Esophagus squamous epithelium (tissue), 4 donors: ENCODE measurements around the gene GTPBP4.

Experiments
- POLR2A ChIP-seq, 4 donors: fragments of 450-650 bp; IDR thresholded peaks; one replicate each; pipeline ENCODE4 v1.6.1; 2017; ENCODE audit warnings: antibody characterized with exemption in 4 of 4, mild to moderate bottlenecking in 4 of 4, moderate library complexity in 3 of 4
- TF ChIP-seq, protein P1 (sequence below), 6 experiments: fragments of 450-650 bp in 4 of 6; fragments of 200-600 bp in 2 of 6; sonication (generic) in 2 of 6; IDR thresholded peaks; one replicate each; pipeline ENCODE4 v1.5.1; 2016 to 2019; ENCODE audit warnings: antibody characterized with exemption in 6 of 6, mild to moderate bottlenecking in 4 of 6, moderate library complexity in 4 of 6

DNA sequence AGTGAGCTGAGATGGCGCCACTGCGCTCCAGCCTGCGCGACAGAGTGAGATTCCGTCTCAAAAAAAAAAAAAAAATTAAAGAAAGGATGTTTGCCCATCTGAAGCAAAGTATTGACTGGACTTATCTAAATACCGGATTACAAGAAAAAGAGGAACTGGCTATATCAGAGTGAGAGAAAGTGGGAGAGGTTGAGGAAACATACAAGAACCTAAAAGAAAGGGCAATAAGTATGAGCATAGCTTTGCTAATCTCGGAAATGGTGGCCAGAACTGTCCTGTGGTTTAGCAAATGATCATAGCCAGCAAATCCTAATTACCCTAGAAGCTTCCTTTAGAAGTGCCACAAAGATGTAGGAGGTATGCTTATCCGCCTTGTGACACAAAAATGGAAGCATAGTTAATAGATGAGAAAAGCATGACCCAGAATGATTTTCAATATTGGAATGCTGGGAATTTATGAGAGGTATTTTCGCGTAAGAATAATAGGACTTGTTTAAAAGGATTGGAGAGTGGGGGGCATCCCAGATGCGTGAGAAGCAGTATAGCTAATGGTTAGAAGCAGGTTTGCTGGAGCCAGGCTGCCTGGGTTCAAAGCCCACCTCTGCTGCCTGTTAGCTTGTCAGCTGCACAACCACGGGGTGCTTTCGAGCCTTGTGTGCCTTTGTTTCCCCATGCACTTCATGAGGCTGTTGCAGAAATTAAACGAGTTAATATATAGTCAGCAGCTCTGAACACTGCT is 1.2 kb upstream of the GTPBP4 start:
- TF ChIP-seq, protein P1, sequence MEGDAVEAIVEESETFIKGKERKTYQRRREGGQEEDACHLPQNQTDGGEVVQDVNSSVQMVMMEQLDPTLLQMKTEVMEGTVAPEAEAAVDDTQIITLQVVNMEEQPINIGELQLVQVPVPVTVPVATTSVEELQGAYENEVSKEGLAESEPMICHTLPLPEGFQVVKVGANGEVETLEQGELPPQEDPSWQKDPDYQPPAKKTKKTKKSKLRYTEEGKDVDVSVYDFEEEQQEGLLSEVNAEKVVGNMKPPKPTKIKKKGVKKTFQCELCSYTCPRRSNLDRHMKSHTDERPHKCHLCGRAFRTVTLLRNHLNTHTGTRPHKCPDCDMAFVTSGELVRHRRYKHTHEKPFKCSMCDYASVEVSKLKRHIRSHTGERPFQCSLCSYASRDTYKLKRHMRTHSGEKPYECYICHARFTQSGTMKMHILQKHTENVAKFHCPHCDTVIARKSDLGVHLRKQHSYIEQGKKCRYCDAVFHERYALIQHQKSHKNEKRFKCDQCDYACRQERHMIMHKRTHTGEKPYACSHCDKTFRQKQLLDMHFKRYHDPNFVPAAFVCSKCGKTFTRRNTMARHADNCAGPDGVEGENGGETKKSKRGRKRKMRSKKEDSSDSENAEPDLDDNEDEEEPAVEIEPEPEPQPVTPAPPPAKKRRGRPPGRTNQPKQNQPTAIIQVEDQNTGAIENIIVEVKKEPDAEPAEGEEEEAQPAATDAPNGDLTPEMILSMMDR (IDR thresholded peaks at IDR 0.05) = no peak
- no peak for TF ChIP-seq POLR2A (IDR thresholded peaks at IDR 0.05)
